Measurements from ENCODE around the gene LRRC8E. TPM values are rescaled to one million over a fixed set of nuclear protein-coding genes. Genes with fewer than 3 reads are reported as not detected.
"Not testable (repeated sequence)": the region's sequence is repeated elsewhere in the genome, so short reads cannot be mapped to it uniquely, and the experiment has no call there.

LRRC8E gene
- total RNA-seq, 3 donors from 2014 or later = 1.4 to 15.1 (median 6.6) TPM

DNA sequence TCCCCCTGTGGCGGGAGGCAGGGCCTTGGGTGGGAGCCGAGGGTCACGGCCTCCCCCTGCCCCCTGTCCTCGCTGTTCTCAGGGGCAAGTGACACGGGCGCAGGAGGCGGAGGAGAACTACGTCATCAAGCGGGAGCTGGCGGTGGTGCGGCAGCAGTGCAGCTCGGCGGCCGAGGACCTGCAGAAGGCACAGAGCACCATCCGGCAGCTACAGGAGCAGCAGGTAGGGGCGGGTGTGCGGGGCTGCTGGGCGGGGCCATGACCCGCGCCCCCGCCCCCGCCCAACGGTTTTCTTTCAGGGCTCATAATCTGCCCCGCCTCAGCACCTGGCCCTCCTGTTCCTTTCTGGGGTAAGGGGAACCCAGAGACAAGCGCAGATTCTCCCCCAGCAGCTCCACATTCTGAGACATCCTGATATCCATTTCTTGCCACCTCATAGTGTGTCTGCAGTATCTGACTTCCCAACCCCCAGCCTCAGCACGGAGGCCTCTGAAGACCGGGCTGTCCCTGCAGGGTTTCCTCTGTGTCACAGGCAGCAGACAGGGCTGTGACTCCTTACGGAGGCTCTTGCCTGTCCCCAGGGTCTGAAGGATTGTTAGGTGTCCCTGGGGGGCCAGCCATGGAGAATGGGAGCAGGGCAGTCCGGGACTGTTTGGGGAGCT is 30.1 kb upstream of the LRRC8E start:
- intact Hi-C loops (cut with DNase I; ENCODE audit: low total_unique reads) = no loop called here
- TF ChIP-seq POLR2A (IDR thresholded peaks at IDR 0.05) = no peak
- no peak for TF ChIP-seq CTCF (IDR thresholded peaks at IDR 0.05)
- TF ChIP-seq POLR2AphosphoS5 (IDR thresholded peaks at IDR 0.05) = no peak
- no peak for DNase-seq (ENCODE audit: low spot score in 2 of 2)
- no peak overlapping the region for H3K4me3 ChIP-seq
- no peaks in the 10 kb centered on the region for H3K36me3 ChIP-seq
- H3K4me1 ChIP-seq = peaks cover 0 to 8% of the 10 kb centered on the region in 2 donors
- H3K27ac ChIP-seq = no peak overlapping the region
- H3K9me3 ChIP-seq = no peaks in the 10 kb centered on the region
- no peaks in the 10 kb centered on the region for H3K27me3 ChIP-seq

DNA sequence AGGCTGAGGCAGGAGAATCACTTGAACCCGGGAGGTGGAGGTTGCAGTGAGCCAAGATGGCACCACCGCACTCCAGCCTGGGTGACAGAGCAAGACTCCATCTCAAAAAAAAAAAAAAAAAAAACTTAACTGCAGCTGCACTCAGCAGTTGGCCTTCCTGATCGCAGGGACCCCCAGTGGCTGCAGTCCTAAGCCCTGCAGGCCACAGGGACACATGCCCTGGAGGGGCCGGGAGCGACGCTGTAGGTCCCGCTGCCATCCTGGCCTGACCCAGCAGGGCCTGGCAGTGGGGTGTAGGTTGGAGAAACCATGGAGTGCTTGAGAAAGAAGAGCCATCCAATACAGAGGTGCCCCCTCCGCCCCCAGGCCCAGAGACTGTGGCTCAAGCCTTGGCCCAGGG is 29.2 kb upstream of the LRRC8E start:
- H3K27ac ChIP-seq; H3K36me3 ChIP-seq; DNase-seq (ENCODE audit: low spot score in 2 of 2); H3K4me1 ChIP-seq; H3K9me3 ChIP-seq; H3K4me3 ChIP-seq; intact Hi-C loops (cut with DNase I; ENCODE audit: low total_unique reads); H3K27me3 ChIP-seq: not testable (repeated sequence)

DNA sequence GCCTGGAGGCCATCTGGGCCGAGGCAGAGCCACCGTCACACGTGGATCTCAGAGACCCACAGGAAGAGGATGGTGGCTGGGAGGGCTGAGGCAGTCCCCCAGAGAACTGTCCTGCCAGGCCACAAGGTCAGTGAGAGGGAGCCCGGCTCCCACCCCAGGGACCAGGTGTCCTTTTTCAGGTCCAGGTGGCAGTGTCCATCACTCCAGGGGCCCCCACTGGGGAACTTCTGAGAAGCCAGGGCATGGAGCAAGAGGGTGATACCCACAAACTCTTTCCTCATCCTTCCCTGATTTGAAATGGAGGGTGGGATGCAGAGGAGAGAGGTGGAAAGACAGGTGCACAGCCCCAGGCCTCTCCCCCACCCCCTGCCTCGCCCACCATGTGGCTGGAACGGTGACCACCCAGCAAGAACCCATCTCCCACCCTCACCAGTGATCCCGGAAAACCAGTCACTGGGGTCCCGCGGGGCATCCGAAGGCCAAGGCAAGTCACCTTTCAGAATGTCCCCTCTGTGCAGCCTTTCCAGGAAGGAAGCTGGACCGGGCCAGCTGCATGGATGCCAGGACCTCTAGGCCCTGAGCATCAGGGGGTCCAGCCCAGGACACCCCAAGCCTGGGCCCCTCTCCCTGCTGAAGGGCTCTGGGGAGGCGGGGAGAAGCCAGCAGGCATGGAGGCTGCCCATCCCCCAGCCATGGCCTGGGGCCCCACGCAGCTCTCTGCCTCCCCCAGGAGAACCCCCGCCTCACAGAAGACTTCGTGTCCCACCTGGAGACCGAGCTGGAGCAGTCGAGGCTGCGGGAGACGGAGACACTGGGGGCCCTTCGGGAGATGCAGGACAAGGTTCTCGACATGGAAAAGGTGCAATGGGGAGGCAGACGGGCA is 28.2 kb upstream of the LRRC8E start:
- Histone ChIP-seq H3K9me3 (no peaks in the 10 kb centered on the region), H3K36me3 (no peaks in the 10 kb centered on the region), H3K27ac (no peak overlapping the region), H3K4me3 (no peak overlapping the region), H3K4me1 (peaks cover 0 to 5% of the 10 kb centered on the region in 2 donors), H3K27me3 (no peaks in the 10 kb centered on the region)
- no peak for TF ChIP-seq POLR2AphosphoS5 (IDR thresholded peaks at IDR 0.05)
- TF ChIP-seq CTCF (IDR thresholded peaks at IDR 0.05) = no peak
- TF ChIP-seq POLR2A (IDR thresholded peaks at IDR 0.05) = no peak
- DNase-seq (ENCODE audit: low spot score in 2 of 2) = no peak
- intact Hi-C loops (cut with DNase I; ENCODE audit: low total_unique reads) = no loop called here

GRCh38 chr19:7860714-7861618 is 27.3 kb upstream of the LRRC8E start:
- H3K4me3 ChIP-seq = no peak overlapping the region
- H3K27me3 ChIP-seq = no peaks in the 10 kb centered on the region
- DNase-seq (ENCODE audit: low spot score in 2 of 2) = no peak
- H3K27ac ChIP-seq = no peak overlapping the region
- TF ChIP-seq POLR2AphosphoS5 (IDR thresholded peaks at IDR 0.05) = no peak
- TF ChIP-seq CTCF (IDR thresholded peaks at IDR 0.05) = no peak
- no peak for TF ChIP-seq POLR2A (IDR thresholded peaks at IDR 0.05)
- intact Hi-C loops (cut with DNase I; ENCODE audit: low total_unique reads) = no loop called here
- no peaks in the 10 kb centered on the region for H3K36me3 ChIP-seq
- H3K9me3 ChIP-seq = no peaks in the 10 kb centered on the region
- H3K4me1 ChIP-seq = peaks cover 0 to 5% of the 10 kb centered on the region in 2 donors

GRCh38 chr19:7861619-7862412 is 26.5 kb upstream of the LRRC8E start:
- H3K9me3 ChIP-seq = no peaks in the 10 kb centered on the region
- TF ChIP-seq POLR2A (IDR thresholded peaks at IDR 0.05) (no peak), POLR2AphosphoS5 (IDR thresholded peaks at IDR 0.05) (no peak), CTCF (IDR thresholded peaks at IDR 0.05) (no peak)
- no peak for DNase-seq (ENCODE audit: low spot score in 2 of 2)
- H3K27ac ChIP-seq = no peak overlapping the region
- H3K27me3 ChIP-seq = no peaks in the 10 kb centered on the region
- intact Hi-C loops (cut with DNase I; ENCODE audit: low total_unique reads) = no loop called here
- peak overlapping the region in 2 of 3 donors; percentile 35 to 58 for H3K4me3 ChIP-seq
- H3K4me1 ChIP-seq = peaks cover 0 to 5% of the 10 kb centered on the region in 2 donors
- no peaks in the 10 kb centered on the region for H3K36me3 ChIP-seq
